WTC11 (cell line): ENCODE data around the gene NEB. TPM values are rescaled to one million over a fixed set of nuclear protein-coding genes. Genes with fewer than 3 reads are reported as not detected.

ENCODE experiments used
- ATAC-seq: fragments of 200-7000 bp; cut with Tn5 transposase; 2 replicates; pipeline ENCODE4 v1.10.0; 2021; ENCODE audit warnings: mild to moderate bottlenecking, moderate library complexity
- CTCF ChIA-PET: fragments of 300-600 bp; sonication (Branson Sonifier 250); formaldehyde crosslinking; loops from one replicate; lab custom pipeline; 2021; ENCODE audit warnings: antibody characterized with exemption; lab: Charles Lee
- POLR2A ChIA-PET: fragments of 350-600 bp; sonication (Branson Sonifier 250); formaldehyde crosslinking; loops from one replicate; lab custom pipeline; 2021; ENCODE audit warnings: antibody characterized with exemption; lab: Charles Lee
- DNase-seq: peaks from one replicate; pipeline ENCODE4 v3.0.0; 2021; ENCODE audit warnings: low spot score
- H3K27ac Mint-ChIP-seq: 2 replicates; pipeline ENCODE4 v1.8.0; 2021; ENCODE audit warnings: mixed read lengths
- H3K27me3 Mint-ChIP-seq: 2 replicates; pipeline ENCODE4 v1.8.0; 2021; ENCODE audit warnings: low read depth, mild to moderate bottlenecking, moderate library complexity, mixed read lengths
- H3K36me3 Mint-ChIP-seq: 2 replicates; pipeline ENCODE4 v1.8.0; 2021; ENCODE audit warnings: mixed read lengths
- H3K4me1 Mint-ChIP-seq: 2 replicates; pipeline ENCODE4 v1.8.0; 2022; ENCODE audit warnings: mixed read lengths
- H3K4me3 Mint-ChIP-seq: 2 replicates; pipeline ENCODE4 v1.8.0; 2021; ENCODE audit warnings: mild to moderate bottlenecking, moderate library complexity, mixed read lengths
- H3K9me3 Mint-ChIP-seq: 2 replicates; pipeline ENCODE4 v1.8.0; 2021; ENCODE audit warnings: mixed read lengths
- ATF1 ChIP-seq: sonication (generic); formaldehyde crosslinking; IDR thresholded peaks from 2 replicates; pipeline ENCODE4 v1.8.1; 2023; ENCODE audit warnings: mild to moderate bottlenecking, moderate library complexity, missing genetic modification reagents
- CREB1 ChIP-seq: sonication (generic); formaldehyde crosslinking; IDR thresholded peaks from 2 replicates; pipeline ENCODE4 v1.8.0; 2023; ENCODE audit warnings: mild to moderate bottlenecking, missing genetic modification reagents
- ETV6 ChIP-seq: sonication (generic); formaldehyde crosslinking; IDR thresholded peaks from 2 replicates; pipeline ENCODE4 v1.8.1; 2022; ENCODE audit warnings: mild to moderate bottlenecking, missing genetic modification reagents
- IRF2 ChIP-seq: sonication (generic); formaldehyde crosslinking; IDR thresholded peaks from 2 replicates; pipeline ENCODE4 v1.8.0; 2022; ENCODE audit warnings: low read depth, missing genetic modification reagents, borderline replicate concordance
- NFYB ChIP-seq: sonication (generic); formaldehyde crosslinking; conservative IDR thresholded peaks from 2 replicates; pipeline ENCODE4 v1.8.0; 2022; ENCODE audit warnings: low read depth, missing genetic modification reagents
- NR1H2 ChIP-seq: sonication (generic); formaldehyde crosslinking; IDR thresholded peaks from 2 replicates; pipeline ENCODE4 v1.9.0; 2021; ENCODE audit warnings: mild to moderate bottlenecking, moderate library complexity, missing genetic modification reagents
- PRRX2 ChIP-seq: fragments of 250-450 bp; sonication (Bioruptor Pico); IDR thresholded peaks from 2 replicates; pipeline ENCODE4 v1.8.0; 2021; ENCODE audit warnings: mild to moderate bottlenecking
- RELA ChIP-seq: sonication (generic); formaldehyde crosslinking; IDR thresholded peaks from 2 replicates; pipeline ENCODE4 v1.8.1; 2022; ENCODE audit warnings: missing genetic modification reagents, mild to moderate bottlenecking, borderline replicate concordance
- SMAD3 ChIP-seq: sonication (generic); formaldehyde crosslinking; IDR thresholded peaks from 2 replicates; pipeline ENCODE4 v1.8.0; 2022; ENCODE audit warnings: missing genetic modification reagents, mild to moderate bottlenecking, borderline replicate concordance
- SP1 ChIP-seq: sonication (generic); formaldehyde crosslinking; conservative IDR thresholded peaks from 2 replicates; pipeline ENCODE4 v1.8.1; 2022; ENCODE audit warnings: missing genetic modification reagents
- TEAD4 ChIP-seq: sonication (generic); formaldehyde crosslinking; IDR thresholded peaks from 2 replicates; pipeline ENCODE4 v1.8.0; 2022; ENCODE audit warnings: mild to moderate bottlenecking, missing genetic modification reagents
- ZBTB21 ChIP-seq: sonication (generic); formaldehyde crosslinking; IDR thresholded peaks from 2 replicates; pipeline ENCODE4 v1.8.1; 2023; ENCODE audit warnings: mild to moderate bottlenecking, missing genetic modification reagents, borderline replicate concordance
- ZNF219 ChIP-seq: sonication (generic); formaldehyde crosslinking; IDR thresholded peaks from 2 replicates; pipeline ENCODE4 v1.8.0; 2023; ENCODE audit warnings: missing genetic modification reagents, mild to moderate bottlenecking, borderline replicate concordance
- ZNF263 ChIP-seq: sonication (generic); formaldehyde crosslinking; IDR thresholded peaks from 2 replicates; pipeline ENCODE4 v1.8.1; 2022; ENCODE audit warnings: low read depth, mild to moderate bottlenecking, moderate library complexity, missing genetic modification reagents
- ZNF317 ChIP-seq: sonication (generic); formaldehyde crosslinking; IDR thresholded peaks from 2 replicates; pipeline ENCODE4 v1.8.1; 2023; ENCODE audit warnings: low read depth, mild to moderate bottlenecking, moderate library complexity, missing genetic modification reagents, borderline replicate concordance
- ZNF416 ChIP-seq: fragments of 250-450 bp; sonication (Bioruptor Pico); IDR thresholded peaks from 2 replicates; pipeline ENCODE4 v1.9.0; 2021; ENCODE audit warnings: mild to moderate bottlenecking, inconsistent platforms
- total RNA-seq: library from RNA; stranded (reverse); gene quantifications from 3 replicates; pipeline ENCODE4 v1.2.3, GENCODE V29; 2021
- TF ChIP-seq, protein P1 (sequence below): sonication (generic); formaldehyde crosslinking; IDR thresholded peaks from 2 replicates; pipeline ENCODE4 v1.8.1; 2022; ENCODE audit warnings: low read depth, mild to moderate bottlenecking, moderate library complexity, missing genetic modification reagents, borderline replicate concordance
- TF ChIP-seq, protein P2 (sequence below): sonication (generic); formaldehyde crosslinking; IDR thresholded peaks from 2 replicates; pipeline ENCODE4 v1.8.0; 2022; ENCODE audit warnings: mild to moderate bottlenecking, missing genetic modification reagents
- TF ChIP-seq, protein P3 (sequence below): sonication (generic); formaldehyde crosslinking; IDR thresholded peaks from 2 replicates; pipeline ENCODE4 v1.8.1; 2023; ENCODE audit warnings: mild to moderate bottlenecking, moderate library complexity, missing genetic modification reagents
- TF ChIP-seq, protein P4 (sequence below): fragments of 250-450 bp; sonication (Bioruptor Pico); IDR thresholded peaks from 2 replicates; pipeline ENCODE4 v1.8.0; 2021; ENCODE audit warnings: mild to moderate bottlenecking
- TF ChIP-seq, protein P5 (sequence below): sonication (generic); formaldehyde crosslinking; IDR thresholded peaks from 2 replicates; pipeline ENCODE4 v1.8.1; 2022; ENCODE audit warnings: mild to moderate bottlenecking, missing genetic modification reagents, moderate library complexity, borderline replicate concordance
- TF ChIP-seq, protein P6 (sequence below): sonication (generic); formaldehyde crosslinking; IDR thresholded peaks from 2 replicates; pipeline ENCODE4 v1.8.1; 2022; ENCODE audit warnings: mild to moderate bottlenecking, moderate library complexity, missing genetic modification reagents
- TF ChIP-seq, protein P7 (sequence below): sonication (generic); formaldehyde crosslinking; IDR thresholded peaks from 2 replicates; pipeline ENCODE4 v1.8.1; 2023; ENCODE audit warnings: mild to moderate bottlenecking, missing genetic modification reagents, moderate library complexity
- TF ChIP-seq, protein P8 (sequence below): fragments of 250-450 bp; sonication (Bioruptor Pico); IDR thresholded peaks from 2 replicates; pipeline ENCODE4 v1.9.0; 2021; ENCODE audit warnings: mild to moderate bottlenecking

NEB gene
- total RNA-seq, 1 experiment from 2014 or later, result 1.9 TPM

DNA sequence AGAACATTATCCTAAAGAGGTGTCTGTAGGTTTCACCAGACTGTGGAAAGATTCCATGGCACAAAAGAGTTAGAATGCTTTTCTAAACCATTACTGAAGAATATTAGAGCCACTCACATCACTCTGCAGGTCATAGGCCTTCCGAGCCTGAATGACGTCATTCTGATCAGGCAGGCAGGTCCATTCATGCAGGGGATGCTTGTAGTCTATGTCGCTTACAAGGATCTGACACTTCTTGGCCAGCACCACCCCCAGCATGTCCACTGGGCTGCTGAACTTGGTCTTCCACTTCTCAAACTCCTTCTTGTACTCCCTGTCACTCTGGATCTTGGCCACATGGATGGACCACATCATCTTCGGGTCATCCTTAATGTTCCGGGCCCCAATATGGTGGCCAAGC is 120.1 kb downstream of the NEB start:
- ATAC-seq (no peak), DNase-seq (no peak)
- Mint-ChIP-seq H3K36me3 (no peaks in the 10 kb centered on the region), H3K27me3 (no peaks in the 10 kb centered on the region), H3K9me3 (no peaks in the 10 kb centered on the region), H3K4me3 (no peak overlapping the region), H3K27ac (no peak overlapping the region), H3K4me1 (peaks cover 7% of the 10 kb centered on the region)
- ChIA-PET CTCF (interaction anchor here (1.2 kb wide), 1 partner anchor 412 kb away, joined by 4 read pairs; no protein-coding TSS in a partner anchor), POLR2A (no interaction called here)
- TF ChIP-seq, protein P1, sequence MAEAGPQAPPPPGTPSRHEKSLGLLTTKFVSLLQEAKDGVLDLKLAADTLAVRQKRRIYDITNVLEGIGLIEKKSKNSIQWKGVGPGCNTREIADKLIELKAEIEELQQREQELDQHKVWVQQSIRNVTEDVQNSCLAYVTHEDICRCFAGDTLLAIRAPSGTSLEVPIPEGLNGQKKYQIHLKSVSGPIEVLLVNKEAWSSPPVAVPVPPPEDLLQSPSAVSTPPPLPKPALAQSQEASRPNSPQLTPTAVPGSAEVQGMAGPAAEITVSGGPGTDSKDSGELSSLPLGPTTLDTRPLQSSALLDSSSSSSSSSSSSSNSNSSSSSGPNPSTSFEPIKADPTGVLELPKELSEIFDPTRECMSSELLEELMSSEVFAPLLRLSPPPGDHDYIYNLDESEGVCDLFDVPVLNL (CRISPR knock-in tag), result no peak

DNA sequence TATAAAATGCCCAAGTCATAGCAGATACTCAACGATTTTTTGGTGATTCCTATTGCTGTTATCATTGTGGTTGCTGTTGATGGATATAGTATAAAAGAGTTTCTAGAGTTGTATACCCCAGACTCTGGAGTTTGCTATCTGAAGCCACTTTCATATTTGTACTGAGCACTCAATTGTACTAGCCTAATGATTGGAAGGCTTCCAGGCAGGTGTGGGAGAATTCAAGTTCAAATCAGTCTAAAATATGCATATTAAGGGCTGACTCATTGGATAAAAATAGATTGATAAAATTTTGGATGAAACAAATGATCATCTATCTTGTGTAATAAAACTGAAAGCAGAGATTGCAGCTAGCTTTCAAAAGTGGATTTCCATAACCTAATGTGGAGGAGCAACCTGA is 122.9 kb downstream of the NEB start:
- TF ChIP-seq, protein P2, sequence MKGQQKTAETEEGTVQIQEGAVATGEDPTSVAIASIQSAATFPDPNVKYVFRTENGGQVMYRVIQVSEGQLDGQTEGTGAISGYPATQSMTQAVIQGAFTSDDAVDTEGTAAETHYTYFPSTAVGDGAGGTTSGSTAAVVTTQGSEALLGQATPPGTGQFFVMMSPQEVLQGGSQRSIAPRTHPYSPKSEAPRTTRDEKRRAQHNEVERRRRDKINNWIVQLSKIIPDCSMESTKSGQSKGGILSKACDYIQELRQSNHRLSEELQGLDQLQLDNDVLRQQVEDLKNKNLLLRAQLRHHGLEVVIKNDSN, result no peak
- TF ChIP-seq RELA (CRISPR knock-in tag), result no peak
- TF ChIP-seq ZBTB21 (CRISPR knock-in tag), result no peak
- no peak for TF ChIP-seq SP1 (CRISPR knock-in tag)
- no peak for TF ChIP-seq ATF1 (CRISPR knock-in tag)
- TF ChIP-seq PRRX2 (CRISPR knock-in tag), result no peak
- no peak for TF ChIP-seq CREB1
- no peak for TF ChIP-seq NFYB (CRISPR knock-in tag)
- no peak for TF ChIP-seq ZNF416 (CRISPR knock-in tag)
- TF ChIP-seq ZNF219 (CRISPR knock-in tag), result no peak
- TF ChIP-seq TEAD4 (CRISPR knock-in tag), result no peak
- no peak for TF ChIP-seq ZNF263
- TF ChIP-seq, protein P3, sequence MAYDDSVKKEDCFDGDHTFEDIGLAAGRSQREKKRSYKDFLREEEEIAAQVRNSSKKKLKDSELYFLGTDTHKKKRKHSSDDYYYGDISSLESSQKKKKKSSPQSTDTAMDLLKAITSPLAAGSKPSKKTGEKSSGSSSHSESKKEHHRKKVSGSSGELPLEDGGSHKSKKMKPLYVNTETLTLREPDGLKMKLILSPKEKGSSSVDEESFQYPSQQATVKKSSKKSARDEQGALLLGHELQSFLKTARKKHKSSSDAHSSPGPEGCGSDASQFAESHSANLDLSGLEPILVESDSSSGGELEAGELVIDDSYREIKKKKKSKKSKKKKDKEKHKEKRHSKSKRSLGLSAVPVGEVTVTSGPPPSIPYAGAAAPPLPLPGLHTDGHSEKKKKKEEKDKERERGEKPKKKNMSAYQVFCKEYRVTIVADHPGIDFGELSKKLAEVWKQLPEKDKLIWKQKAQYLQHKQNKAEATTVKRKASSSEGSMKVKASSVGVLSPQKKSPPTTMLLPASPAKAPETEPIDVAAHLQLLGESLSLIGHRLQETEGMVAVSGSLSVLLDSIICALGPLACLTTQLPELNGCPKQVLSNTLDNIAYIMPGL (CRISPR knock-in tag), result no peak
- CTCF ChIA-PET, result interaction anchor here (1.8 kb wide), 1 partner anchor 388 kb away, joined by 4 read pairs; no protein-coding TSS in a partner anchor
- H3K4me3 Mint-ChIP-seq, result no peak overlapping the region

DNA sequence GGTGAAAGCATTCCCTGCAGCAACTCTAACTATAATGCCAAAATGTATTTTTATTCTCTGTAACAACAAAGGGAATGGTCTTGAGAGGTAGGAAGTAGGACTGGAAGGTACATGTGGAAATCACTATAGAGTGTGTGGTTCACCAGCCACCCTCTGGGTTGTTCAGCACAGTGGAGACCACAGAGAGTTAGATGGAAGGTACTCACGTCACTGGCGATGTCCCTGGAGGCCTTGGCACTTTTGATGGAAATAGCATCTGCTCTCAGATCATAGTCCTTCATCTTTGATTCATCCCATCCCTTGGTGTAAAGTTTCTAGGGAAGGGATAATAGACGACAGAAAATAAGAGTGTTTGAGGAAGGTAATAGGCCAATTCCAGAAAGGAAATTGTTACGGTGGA is 124.0 kb downstream of the NEB start:
- CTCF ChIA-PET, result interaction anchor here (1.8 kb wide), 1 partner anchor 389 kb away, joined by 4 read pairs; no protein-coding TSS in a partner anchor
- H3K27ac Mint-ChIP-seq, result no peak overlapping the region
- POLR2A ChIA-PET, result no interaction called here
- no peak for ATAC-seq
- H3K27me3 Mint-ChIP-seq, result no peaks in the 10 kb centered on the region
- DNase-seq, result no peak
- no peaks in the 10 kb centered on the region for H3K9me3 Mint-ChIP-seq
- no peak overlapping the region for H3K4me3 Mint-ChIP-seq
- peaks cover 7% of the 10 kb centered on the region for H3K4me1 Mint-ChIP-seq
- H3K36me3 Mint-ChIP-seq, result no peaks in the 10 kb centered on the region
- TF ChIP-seq, protein P4, sequence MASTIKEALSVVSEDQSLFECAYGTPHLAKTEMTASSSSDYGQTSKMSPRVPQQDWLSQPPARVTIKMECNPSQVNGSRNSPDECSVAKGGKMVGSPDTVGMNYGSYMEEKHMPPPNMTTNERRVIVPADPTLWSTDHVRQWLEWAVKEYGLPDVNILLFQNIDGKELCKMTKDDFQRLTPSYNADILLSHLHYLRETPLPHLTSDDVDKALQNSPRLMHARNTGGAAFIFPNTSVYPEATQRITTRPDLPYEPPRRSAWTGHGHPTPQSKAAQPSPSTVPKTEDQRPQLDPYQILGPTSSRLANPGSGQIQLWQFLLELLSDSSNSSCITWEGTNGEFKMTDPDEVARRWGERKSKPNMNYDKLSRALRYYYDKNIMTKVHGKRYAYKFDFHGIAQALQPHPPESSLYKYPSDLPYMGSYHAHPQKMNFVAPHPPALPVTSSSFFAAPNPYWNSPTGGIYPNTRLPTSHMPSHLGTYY, result no peak
- TF ChIP-seq, protein P5, sequence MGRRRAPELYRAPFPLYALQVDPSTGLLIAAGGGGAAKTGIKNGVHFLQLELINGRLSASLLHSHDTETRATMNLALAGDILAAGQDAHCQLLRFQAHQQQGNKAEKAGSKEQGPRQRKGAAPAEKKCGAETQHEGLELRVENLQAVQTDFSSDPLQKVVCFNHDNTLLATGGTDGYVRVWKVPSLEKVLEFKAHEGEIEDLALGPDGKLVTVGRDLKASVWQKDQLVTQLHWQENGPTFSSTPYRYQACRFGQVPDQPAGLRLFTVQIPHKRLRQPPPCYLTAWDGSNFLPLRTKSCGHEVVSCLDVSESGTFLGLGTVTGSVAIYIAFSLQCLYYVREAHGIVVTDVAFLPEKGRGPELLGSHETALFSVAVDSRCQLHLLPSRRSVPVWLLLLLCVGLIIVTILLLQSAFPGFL (CRISPR knock-in tag), result no peak
- TF ChIP-seq NR1H2 (no peak), ETV6 (CRISPR knock-in tag) (no peak), ZNF263 (no peak), ZNF219 (CRISPR knock-in tag) (no peak), ZNF317 (no peak), IRF2 (no peak), SMAD3 (no peak)
- TF ChIP-seq, protein P6, sequence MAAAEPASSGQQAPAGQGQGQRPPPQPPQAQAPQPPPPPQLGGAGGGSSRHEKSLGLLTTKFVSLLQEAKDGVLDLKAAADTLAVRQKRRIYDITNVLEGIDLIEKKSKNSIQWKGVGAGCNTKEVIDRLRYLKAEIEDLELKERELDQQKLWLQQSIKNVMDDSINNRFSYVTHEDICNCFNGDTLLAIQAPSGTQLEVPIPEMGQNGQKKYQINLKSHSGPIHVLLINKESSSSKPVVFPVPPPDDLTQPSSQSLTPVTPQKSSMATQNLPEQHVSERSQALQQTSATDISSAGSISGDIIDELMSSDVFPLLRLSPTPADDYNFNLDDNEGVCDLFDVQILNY (CRISPR knock-in tag), result no peak
- TF ChIP-seq, protein P7, sequence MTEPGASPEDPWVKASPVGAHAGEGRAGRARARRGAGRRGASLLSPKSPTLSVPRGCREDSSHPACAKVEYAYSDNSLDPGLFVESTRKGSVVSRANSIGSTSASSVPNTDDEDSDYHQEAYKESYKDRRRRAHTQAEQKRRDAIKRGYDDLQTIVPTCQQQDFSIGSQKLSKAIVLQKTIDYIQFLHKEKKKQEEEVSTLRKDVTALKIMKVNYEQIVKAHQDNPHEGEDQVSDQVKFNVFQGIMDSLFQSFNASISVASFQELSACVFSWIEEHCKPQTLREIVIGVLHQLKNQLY (CRISPR knock-in tag), result no peak
- TF ChIP-seq, protein P8, sequence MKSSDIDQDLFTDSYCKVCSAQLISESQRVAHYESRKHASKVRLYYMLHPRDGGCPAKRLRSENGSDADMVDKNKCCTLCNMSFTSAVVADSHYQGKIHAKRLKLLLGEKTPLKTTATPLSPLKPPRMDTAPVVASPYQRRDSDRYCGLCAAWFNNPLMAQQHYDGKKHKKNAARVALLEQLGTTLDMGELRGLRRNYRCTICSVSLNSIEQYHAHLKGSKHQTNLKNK (CRISPR knock-in tag), result no peak
- TF ChIP-seq, protein P2, result no peak

More for the DNA sequence above, 122.9 kb downstream of the NEB start:
- Mint-ChIP-seq H3K36me3 (no peaks in the 10 kb centered on the region), H3K27me3 (no peaks in the 10 kb centered on the region), H3K4me1 (peaks cover 7% of the 10 kb centered on the region), H3K9me3 (no peaks in the 10 kb centered on the region), H3K27ac (peak overlapping the region; percentile 67; the same call in 1 of the 2 replicates)
- POLR2A ChIA-PET, result no interaction called here
- no peak for ATAC-seq
- no peak for DNase-seq
